ENCODE measurements around the gene ZNF519.
"Not testable (repeated sequence)": the region's sequence is repeated elsewhere in the genome, so short reads cannot be mapped to it uniquely, and the experiment has no call there.

GRCh38 chr18:14149121-14149850, 17.1 kb upstream of the ZNF519 start:
- TF ChIP-seq CTCF, POLR2A (IDR thresholded peaks at IDR 0.05): not testable (repeated sequence)
